Fibroblast of villous mesenchyme (primary cell): ENCODE data around the gene RBM46. TPM values are rescaled to one million over a fixed set of nuclear protein-coding genes. Genes with fewer than 3 reads are reported as not detected.

ENCODE experiments used
- DNase-seq: peaks from one replicate; pipeline ENCODE4 v3.0.0-alpha.2; 2010; ENCODE audit warnings: low read depth
- H3K4me3 ChIP-seq: 2 replicates; pipeline ENCODE4 v1.5.1; 2011; ENCODE audit warnings: low read depth, mild to moderate bottlenecking, low read length
- CTCF ChIP-seq: IDR thresholded peaks from 2 replicates; pipeline ENCODE4 v1.5.1; 2012; ENCODE audit warnings: low read depth, mild to moderate bottlenecking, low read length; ENCODE audit not compliant: insufficient read depth
- total RNA-seq: library from RNA; depleted of rRNA; stranded (reverse); fragments of >200 nt; gene quantifications from 2 replicates; pipeline ENCODE4 v1.2.3, GENCODE V29; 2012

Gene RBM46
- total RNA-seq, 1 donor: not detected

- H3K4me3 ChIP-seq: no peak overlapping the region
- DNase-seq: no peak
- no peak for TF ChIP-seq CTCF
Observed at GRCh38 chr4:154778264-154778663, 2.8 kb upstream of the RBM46 start.

- H3K4me3 ChIP-seq: no peak overlapping the region
- peak; percentile 44 for DNase-seq
- peak; percentile 67 for TF ChIP-seq CTCF
Observed at GRCh38 chr4:154779362-154779947, 1.6 kb upstream of the RBM46 start.

GRCh38 chr4:154781983-154782293, 866 bp downstream of the RBM46 start:
- no peak overlapping the region for H3K4me3 ChIP-seq
- no peak for DNase-seq
- TF ChIP-seq CTCF: no peak

GRCh38 chr4:154807042-154807630, 26.1 kb downstream of the RBM46 start:
- peak; percentile 61 for TF ChIP-seq CTCF
- no peak overlapping the region for H3K4me3 ChIP-seq

GRCh38 chr4:154818230-154818629, 37.2 kb downstream of the RBM46 start:
- no peak for DNase-seq
- TF ChIP-seq CTCF: no peak

More at GRCh38 chr4:154807042-154807630, 26.1 kb downstream of the RBM46 start:
- peak; percentile 52 for DNase-seq

GRCh38 chr4:154822775-154823174, 41.7 kb downstream of the RBM46 start:
- peak; percentile 72 for DNase-seq
- TF ChIP-seq CTCF: no peak
- H3K4me3 ChIP-seq: no peak overlapping the region

More at GRCh38 chr4:154818230-154818629, 37.2 kb downstream of the RBM46 start:
- no peak overlapping the region for H3K4me3 ChIP-seq

GRCh38 chr4:154836030-154836429, 55.0 kb downstream of the RBM46 start:
- H3K4me3 ChIP-seq: no peak overlapping the region
- no peak for DNase-seq
- no peak for TF ChIP-seq CTCF
